ENCODE data around the gene ANKS6.

Gene ANKS6

GRCh38 chr9:98766586-98766985 lies 29.8 kb downstream of the ANKS6 start:
- DNase-seq (ENCODE audit: low spot score in 2 of 2): no peak
- H3K4me3 ChIP-seq: no peak overlapping the region
- H3K27me3 ChIP-seq (ENCODE audit: low read depth): no peaks in the 10 kb centered on the region
- no peaks in the 10 kb centered on the region for H3K4me1 ChIP-seq
- peaks cover 11% of the 10 kb centered on the region for H3K36me3 ChIP-seq (replicated peaks)
- H3K9me3 ChIP-seq: no peaks in the 10 kb centered on the region
- in situ Hi-C loops (cut with MboI; ENCODE audit: low sequenced_read_pairs): no loop called here

GRCh38 chr9:98765256-98765655 lies 31.1 kb downstream of the ANKS6 start:
- H3K4me3 ChIP-seq: no peak overlapping the region
- peaks cover 4% of the 10 kb centered on the region for H3K36me3 ChIP-seq (replicated peaks)
- no peaks in the 10 kb centered on the region for H3K4me1 ChIP-seq
- no peaks in the 10 kb centered on the region for H3K27me3 ChIP-seq (ENCODE audit: low read depth)
- no peaks in the 10 kb centered on the region for H3K9me3 ChIP-seq
- no peak for DNase-seq (ENCODE audit: low spot score in 2 of 2)
- in situ Hi-C loops (cut with MboI; ENCODE audit: low sequenced_read_pairs): no loop called here

- no peak overlapping the region for H3K4me3 ChIP-seq
- in situ Hi-C loops (cut with MboI; ENCODE audit: low sequenced_read_pairs): no loop called here
- H3K4me1 ChIP-seq: no peaks in the 10 kb centered on the region
- no peaks in the 10 kb centered on the region for H3K9me3 ChIP-seq
- H3K27me3 ChIP-seq (ENCODE audit: low read depth): no peaks in the 10 kb centered on the region
- H3K36me3 ChIP-seq (replicated peaks): peaks cover 9% of the 10 kb centered on the region
- no peak for DNase-seq (ENCODE audit: low spot score in 2 of 2)
Measured at GRCh38 chr9:98763986-98764745, 32.2 kb downstream of the ANKS6 start.

- in situ Hi-C loops (cut with MboI; ENCODE audit: low sequenced_read_pairs): no loop called here
- H3K27me3 ChIP-seq (ENCODE audit: low read depth): no peaks in the 10 kb centered on the region
- H3K4me3 ChIP-seq: no peak overlapping the region
- H3K4me1 ChIP-seq: no peaks in the 10 kb centered on the region
- H3K9me3 ChIP-seq: no peaks in the 10 kb centered on the region; the same call in 1 of the 2 replicates
- no peak for DNase-seq (ENCODE audit: low spot score in 2 of 2)
- peaks cover 14% of the 10 kb centered on the region for H3K36me3 ChIP-seq (replicated peaks)
Measured at GRCh38 chr9:98760231-98760630, 36.1 kb downstream of the ANKS6 start.

GRCh38 chr9:98755006-98755618 lies 41.2 kb downstream of the ANKS6 start:
- H3K27me3 ChIP-seq (ENCODE audit: low read depth): no peaks in the 10 kb centered on the region

DNA sequence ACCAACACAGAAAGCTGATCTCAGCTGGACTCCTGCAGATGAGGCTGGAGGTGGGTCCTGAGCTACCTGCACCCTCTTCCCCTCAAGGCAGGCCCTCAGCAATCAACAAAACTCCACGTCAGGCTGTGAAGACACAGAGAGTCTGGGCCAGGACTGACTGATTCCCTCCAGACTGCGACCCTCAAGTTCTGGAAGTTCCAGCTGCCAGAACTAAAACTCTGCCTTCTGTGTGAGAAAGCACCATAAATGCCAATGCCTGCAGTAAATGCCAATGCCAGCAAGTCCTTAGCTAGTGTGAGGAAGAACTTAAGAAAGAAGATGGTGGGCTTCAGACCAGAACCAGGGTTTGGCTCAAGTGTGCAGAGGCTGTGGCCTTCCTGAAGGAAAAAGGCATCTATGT lies 45.1 kb downstream of the ANKS6 start:
- H3K4me1 ChIP-seq: no peaks in the 10 kb centered on the region
- in situ Hi-C loops (cut with MboI; ENCODE audit: low sequenced_read_pairs): no loop called here
- no peaks in the 10 kb centered on the region for H3K27me3 ChIP-seq (ENCODE audit: low read depth)
- H3K36me3 ChIP-seq (replicated peaks): peaks cover 26% of the 10 kb centered on the region
- H3K9me3 ChIP-seq: no peaks in the 10 kb centered on the region
- no peak for DNase-seq (ENCODE audit: low spot score in 2 of 2)
- H3K4me3 ChIP-seq: no peak overlapping the region

More at GRCh38 chr9:98755006-98755618, 41.2 kb downstream of the ANKS6 start:
- in situ Hi-C loops (cut with MboI; ENCODE audit: low sequenced_read_pairs): no loop called here
- H3K4me1 ChIP-seq: no peaks in the 10 kb centered on the region
- H3K9me3 ChIP-seq: no peaks in the 10 kb centered on the region; the same call in 1 of the 2 replicates
- peaks cover 24% of the 10 kb centered on the region for H3K36me3 ChIP-seq (replicated peaks)
- no peak overlapping the region for H3K4me3 ChIP-seq
- no peak for DNase-seq (ENCODE audit: low spot score in 2 of 2)

GRCh38 chr9:98750364-98751060 lies 45.8 kb downstream of the ANKS6 start:
- Histone ChIP-seq H3K4me1 (no peaks in the 10 kb centered on the region), H3K4me3 (no peak overlapping the region), H3K9me3 (no peaks in the 10 kb centered on the region), H3K36me3 (replicated peaks) (peaks cover 21% of the 10 kb centered on the region), H3K27me3 (ENCODE audit: low read depth) (no peaks in the 10 kb centered on the region)
- in situ Hi-C loops (cut with MboI; ENCODE audit: low sequenced_read_pairs): no loop called here
- no peak for DNase-seq (ENCODE audit: low spot score in 2 of 2)

DNA sequence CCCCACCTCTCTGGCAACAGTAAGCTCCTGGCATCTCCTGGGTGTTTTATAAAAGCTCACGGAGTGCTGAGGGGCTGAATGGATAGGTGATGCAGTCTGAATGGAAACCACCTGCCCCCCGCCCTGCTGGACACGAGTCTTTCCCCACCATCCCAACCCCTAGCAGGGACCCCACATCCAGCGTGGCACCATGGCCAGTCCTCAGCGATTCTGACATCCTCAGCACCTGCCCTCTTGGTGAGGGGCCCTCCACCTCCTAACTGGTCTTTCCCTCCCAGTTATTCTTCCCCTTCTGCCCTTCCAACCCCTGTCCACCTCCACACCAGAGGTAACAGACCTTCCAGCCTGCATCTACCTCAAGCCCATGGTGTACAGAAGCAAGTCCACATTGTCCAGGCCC lies 48.9 kb downstream of the ANKS6 start:
- no peaks in the 10 kb centered on the region for H3K27me3 ChIP-seq (ENCODE audit: low read depth)
- in situ Hi-C loops (cut with MboI; ENCODE audit: low sequenced_read_pairs): no loop called here
- H3K36me3 ChIP-seq (replicated peaks): peaks cover 21% of the 10 kb centered on the region
- H3K4me3 ChIP-seq: no peak overlapping the region
- H3K9me3 ChIP-seq: no peaks in the 10 kb centered on the region
- no peak for DNase-seq (ENCODE audit: low spot score in 2 of 2)
- H3K4me1 ChIP-seq: no peaks in the 10 kb centered on the region

DNA sequence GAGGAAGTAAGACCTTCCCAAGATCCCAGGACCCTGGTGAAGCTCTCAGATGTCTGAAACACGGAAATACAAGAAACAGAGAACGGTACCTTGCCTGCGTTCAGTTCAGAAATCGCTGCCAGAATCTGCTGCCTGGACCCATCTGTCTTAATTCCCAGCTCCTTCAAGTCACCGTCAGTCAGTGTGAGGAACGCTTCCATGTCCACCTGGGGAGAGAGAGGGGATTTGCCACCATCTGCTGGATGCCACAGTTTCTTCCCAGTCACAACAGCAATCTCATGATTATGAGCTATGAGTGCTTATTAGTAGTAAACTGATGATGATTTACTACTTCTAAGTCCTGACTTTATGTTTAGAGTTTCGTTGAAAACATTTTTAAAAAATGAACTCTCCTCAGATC lies 50.9 kb downstream of the ANKS6 start:
- DNase-seq (ENCODE audit: low spot score in 2 of 2): no peak
- Histone ChIP-seq H3K36me3 (replicated peaks) (peaks cover 19% of the 10 kb centered on the region), H3K4me3 (no peak overlapping the region), H3K9me3 (no peaks in the 10 kb centered on the region), H3K27me3 (ENCODE audit: low read depth) (no peaks in the 10 kb centered on the region), H3K4me1 (no peaks in the 10 kb centered on the region)
- in situ Hi-C loops (cut with MboI; ENCODE audit: low sequenced_read_pairs): no loop called here

- Histone ChIP-seq H3K36me3 (replicated peaks) (peaks cover 8% of the 10 kb centered on the region), H3K27me3 (ENCODE audit: low read depth) (no peaks in the 10 kb centered on the region), H3K4me1 (no peaks in the 10 kb centered on the region), H3K9me3 (no peaks in the 10 kb centered on the region), H3K4me3 (no peak overlapping the region)
- no peak for DNase-seq (ENCODE audit: low spot score in 2 of 2)
- in situ Hi-C loops (cut with MboI; ENCODE audit: low sequenced_read_pairs): no loop called here
Measured at GRCh38 chr9:98743818-98744611, 52.3 kb downstream of the ANKS6 start.

DNA sequence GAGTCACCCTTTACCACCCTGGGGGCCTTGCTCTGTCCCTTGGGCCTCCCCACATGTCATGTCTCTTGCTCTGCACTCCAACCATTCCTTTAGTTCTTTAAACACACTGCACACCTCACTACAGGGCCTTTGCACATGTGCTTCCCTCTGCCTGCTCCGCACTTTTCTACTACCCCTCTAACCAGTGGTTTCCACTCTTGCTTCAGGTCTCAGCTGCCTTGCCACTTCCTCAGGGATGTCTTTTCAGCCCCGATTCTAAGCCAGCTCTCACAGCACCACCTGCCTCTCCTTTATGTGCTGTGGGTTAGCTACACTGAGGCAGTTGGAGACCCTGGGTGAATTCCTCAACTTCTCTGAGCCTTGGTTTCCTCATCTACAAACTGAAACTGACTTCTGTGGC lies 53.0 kb downstream of the ANKS6 start:
- H3K36me3 ChIP-seq (replicated peaks): peaks cover 8% of the 10 kb centered on the region
- in situ Hi-C loops (cut with MboI; ENCODE audit: low sequenced_read_pairs): no loop called here
- no peak for DNase-seq (ENCODE audit: low spot score in 2 of 2)
- no peak overlapping the region for H3K4me3 ChIP-seq
- H3K27me3 ChIP-seq (ENCODE audit: low read depth): no peaks in the 10 kb centered on the region
- H3K4me1 ChIP-seq: no peaks in the 10 kb centered on the region
- H3K9me3 ChIP-seq: no peaks in the 10 kb centered on the region

GRCh38 chr9:98742325-98743280 lies 53.8 kb downstream of the ANKS6 start:
- H3K27me3 ChIP-seq (ENCODE audit: low read depth): no peaks in the 10 kb centered on the region
- H3K36me3 ChIP-seq (replicated peaks): peaks cover 8% of the 10 kb centered on the region
- in situ Hi-C loops (cut with MboI; ENCODE audit: low sequenced_read_pairs): no loop called here
- no peak for DNase-seq (ENCODE audit: low spot score in 2 of 2)
- no peaks in the 10 kb centered on the region for H3K4me1 ChIP-seq
- H3K9me3 ChIP-seq: no peaks in the 10 kb centered on the region
- H3K4me3 ChIP-seq: no peak overlapping the region
